HepG2 (cell line): ENCODE measurements around the gene CAMSAP2. TPM values are rescaled to one million over a fixed set of nuclear protein-coding genes. Genes with fewer than 3 reads are reported as not detected.
A peak's percentile ranks its signal among the peaks of the same experiment; 100 is the strongest.

Experiments
- BHLHE40 ChIP-seq: IDR thresholded peaks from 2 replicates; pipeline ENCODE4 v1.6.1; 2011; ENCODE audit warnings: low read length, improper control_type of control experiment
- CENPX ChIP-seq: sonication (generic); formaldehyde crosslinking; IDR thresholded peaks from 2 replicates; pipeline ENCODE4 v1.9.0; 2021; ENCODE audit warnings: mild to moderate bottlenecking, missing genetic modification reagents, moderate library complexity
- DPF2 ChIP-seq: sonication (generic); formaldehyde crosslinking; IDR thresholded peaks from 2 replicates; pipeline ENCODE4 v1.4.0; 2020; ENCODE audit warnings: mild to moderate bottlenecking, low read depth, missing genetic modification reagents, borderline replicate concordance
- HOXA9 ChIP-seq: sonication (generic); formaldehyde crosslinking; IDR thresholded peaks from 2 replicates; pipeline ENCODE4 v1.8.1; 2022; ENCODE audit warnings: missing genetic modification reagents, mild to moderate bottlenecking, moderate library complexity, borderline replicate concordance
- MEIS2 ChIP-seq: sonication (generic); formaldehyde crosslinking; IDR thresholded peaks from 2 replicates; pipeline ENCODE4 v1.9.0; 2021; ENCODE audit warnings: mild to moderate bottlenecking, missing genetic modification reagents
- MZF1 ChIP-seq: sonication (generic); formaldehyde crosslinking; IDR thresholded peaks from 2 replicates; pipeline ENCODE4 v1.8.1; 2023; ENCODE audit warnings: mild to moderate bottlenecking, missing genetic modification reagents, borderline replicate concordance
- PHF8 ChIP-seq: sonication (generic); formaldehyde crosslinking; IDR thresholded peaks from 2 replicates; pipeline ENCODE4 v1.5.0; 2020; ENCODE audit warnings: missing genetic modification reagents
- RBFOX2 ChIP-seq: fragments of 200-400 bp; formaldehyde crosslinking; IDR thresholded peaks from 2 replicates; pipeline ENCODE4 v1.6.1; 2017; ENCODE audit warnings: low read depth, mild to moderate bottlenecking, low read length
- SALL2 ChIP-seq: sonication (generic); formaldehyde crosslinking; IDR thresholded peaks from 2 replicates; pipeline ENCODE4 v1.8.1; 2023; ENCODE audit warnings: mild to moderate bottlenecking, missing genetic modification reagents, inconsistent platforms
- SIN3A ChIP-seq: IDR thresholded peaks from 2 replicates; pipeline ENCODE4 v1.6.1; 2011; ENCODE audit warnings: low read depth, mild to moderate bottlenecking, control low read depth, low read length, borderline replicate concordance
- SOX5 ChIP-seq: IDR thresholded peaks from 2 replicates; pipeline ENCODE4 v1.6.1; 2016; ENCODE audit warnings: borderline replicate concordance
- SRSF1 ChIP-seq: fragments of 200-400 bp; formaldehyde crosslinking; optimal IDR thresholded peaks from 2 replicates; pipeline ENCODE3; 2017; ENCODE audit warnings: mild to moderate bottlenecking, low read depth, low read length, moderate library complexity
- SUZ12 ChIP-seq: fragments of 150-350 bp; IDR thresholded peaks from 2 replicates; pipeline ENCODE4 v1.6.1; 2014; ENCODE audit warnings: low read depth, low read length
- ZC3H4 ChIP-seq: sonication (generic); formaldehyde crosslinking; IDR thresholded peaks from 2 replicates; pipeline ENCODE4 v1.4.0; 2020; ENCODE audit warnings: missing genetic modification reagents, borderline replicate concordance
- ZFP37 ChIP-seq: sonication (generic); formaldehyde crosslinking; IDR thresholded peaks from 2 replicates; pipeline ENCODE4 v1.4.0; 2020; ENCODE audit warnings: missing genetic modification reagents, borderline replicate concordance
- ZNF12 ChIP-seq: sonication (generic); formaldehyde crosslinking; IDR thresholded peaks from 2 replicates; pipeline ENCODE4 v1.5.0; 2020; ENCODE audit warnings: missing genetic modification reagents
- ZNF263 ChIP-seq: sonication (generic); formaldehyde crosslinking; IDR thresholded peaks from 2 replicates; pipeline ENCODE4 v1.4.0; 2020; ENCODE audit warnings: missing genetic modification reagents
- ZNF703 ChIP-seq: sonication (generic); formaldehyde crosslinking; IDR thresholded peaks from 2 replicates; pipeline ENCODE4 v1.5.1; 2020; ENCODE audit warnings: missing genetic modification reagents, mild to moderate bottlenecking, moderate library complexity, borderline replicate concordance
- ZNF747 ChIP-seq: sonication (generic); formaldehyde crosslinking; IDR thresholded peaks from 2 replicates; pipeline ENCODE4 v1.8.1; 2023; ENCODE audit warnings: missing genetic modification reagents, mild to moderate bottlenecking, borderline replicate concordance
- ZNF761 ChIP-seq: sonication (generic); formaldehyde crosslinking; conservative IDR thresholded peaks from 2 replicates; pipeline ENCODE4 v1.4.0; 2020; ENCODE audit warnings: mild to moderate bottlenecking, missing genetic modification reagents
- ZNF782 ChIP-seq: sonication (generic); formaldehyde crosslinking; IDR thresholded peaks from 2 replicates; pipeline ENCODE4 v1.4.0; 2020; ENCODE audit warnings: missing genetic modification reagents, mild to moderate bottlenecking, borderline replicate concordance
- polyA plus RNA-seq, 8 experiments: library from polyadenylated mRNA; depleted of rRNA in 3 of 8; stranded (reverse) in 7 of 8; unstranded in 1 of 8; fragments of >200 nt; fragmentation: Illumina TruSeq in 4 of 8; extraction: Trizol in 4 of 8; gene quantifications; 2 replicates each; pipeline versions ENCODE4 v1.2.1 to v1.2.3, GENCODE V29; 2011 to 2016; ENCODE audit warnings: low read depth in 4 of 8, missing spikeins in 1 of 8, mixed read lengths in 1 of 8; ENCODE audit not compliant: insufficient read depth in 1 of 8
- total RNA-seq, 5 experiments: library from RNA; depleted of rRNA; stranded (reverse); fragments of >200 nt; fragmentation: Illumina TruSeq; extraction: Trizol; gene quantifications; 2 replicates each; pipeline ENCODE4 v1.2.3, GENCODE V29; 2016; ENCODE audit warnings: low read depth in 1 of 5
- TF ChIP-seq, protein P1 (sequence below): IDR thresholded peaks from 2 replicates; pipeline ENCODE4 v1.6.1; 2016; ENCODE audit warnings: low read depth, borderline replicate concordance
- TF ChIP-seq, protein P2 (sequence below): sonication (generic); formaldehyde crosslinking; IDR thresholded peaks from 2 replicates; pipeline ENCODE4 v1.5.0; 2020; ENCODE audit warnings: missing genetic modification reagents
- TF ChIP-seq, protein P3 (sequence below): sonication (generic); formaldehyde crosslinking; IDR thresholded peaks from 2 replicates; pipeline ENCODE4 v1.4.0; 2020; ENCODE audit warnings: mild to moderate bottlenecking, missing genetic modification reagents
- TF ChIP-seq, protein P4 (sequence below): sonication (generic); formaldehyde crosslinking; IDR thresholded peaks from 2 replicates; pipeline ENCODE4 v1.5.1; 2020; ENCODE audit warnings: missing genetic modification reagents, mild to moderate bottlenecking, borderline replicate concordance
- TF ChIP-seq, protein P5 (sequence below): sonication (generic); formaldehyde crosslinking; IDR thresholded peaks from 2 replicates; pipeline ENCODE4 v1.9.0; 2021; ENCODE audit warnings: missing genetic modification reagents, borderline replicate concordance

CAMSAP2 gene
- total and polyA plus RNA-seq, 2 of the 13 experiments (the other 11 are each of a cell fraction or from before 2014, with no cell fraction given): 3.4 to 8.2 TPM

DNA sequence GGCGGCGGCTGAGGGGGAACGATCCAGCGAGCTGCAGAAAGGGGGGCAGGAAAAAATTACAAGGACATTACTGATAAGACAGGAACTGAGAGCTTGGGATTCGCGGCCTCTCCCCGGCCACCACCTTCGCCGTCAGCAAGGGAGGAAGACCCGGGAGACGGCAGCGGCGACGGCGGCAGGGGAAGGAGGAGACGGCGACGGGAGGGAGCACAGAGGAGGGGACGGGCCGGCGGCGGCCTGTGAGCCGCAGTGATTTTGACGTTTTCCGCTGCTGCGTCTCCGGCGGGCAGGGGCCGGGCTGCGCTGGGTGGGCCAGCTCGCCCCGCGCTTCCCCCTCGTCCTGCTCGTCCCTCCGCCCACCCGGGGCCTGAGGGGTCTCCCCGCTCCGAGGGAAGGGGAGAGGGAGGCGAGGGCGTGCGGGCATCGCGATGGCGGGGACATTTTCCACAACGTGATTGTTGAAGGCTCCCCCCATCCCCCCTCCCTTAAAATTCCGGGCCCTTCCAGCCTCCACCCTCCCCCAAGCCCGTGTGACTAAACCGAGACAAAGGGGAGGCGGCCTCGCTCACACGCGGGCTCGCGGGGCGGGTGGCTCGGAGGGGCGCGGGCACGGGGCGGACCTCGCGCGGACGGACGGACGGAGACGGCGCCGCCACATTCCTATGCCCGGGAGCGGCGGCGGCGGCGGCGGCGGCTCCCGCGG is 407 bp downstream of the CAMSAP2 start (continued):
- TF ChIP-seq ZNF782 (no peak), SUZ12 (no peak), RBFOX2 (peak; percentile 80), PHF8 (CRISPR knock-in tag) (peak; percentile 90), DPF2 (CRISPR knock-in tag) (no peak), ZNF263 (CRISPR knock-in tag) (peak; percentile 82), ZC3H4 (CRISPR knock-in tag) (no peak), SIN3A (peak; percentile 68; the same call in 1 of the 2 replicates), MEIS2 (CRISPR knock-in tag) (no peak), ZFP37 (no peak), SOX5 (CRISPR knock-in tag) (no peak), BHLHE40 (no peak; the same call in 1 of the 2 replicates), CENPX (no peak), ZNF747 (CRISPR knock-in tag) (peak; percentile 78; the same call in 1 of the 2 replicates), ZNF703 (CRISPR knock-in tag) (no peak), SALL2 (CRISPR knock-in tag) (no peak), SRSF1 (peak; percentile 63), ZNF12 (CRISPR knock-in tag) (0 out of 2 replicates have a peak, but pooled peaks have one; percentile 17), ZNF761 (CRISPR knock-in tag) (0 out of 2 replicates have a peak, but pooled peaks have one; percentile 57), HOXA9 (peak; percentile 60; the same call in 1 of the 2 replicates), MZF1 (no peak)
- TF ChIP-seq, protein P1, sequence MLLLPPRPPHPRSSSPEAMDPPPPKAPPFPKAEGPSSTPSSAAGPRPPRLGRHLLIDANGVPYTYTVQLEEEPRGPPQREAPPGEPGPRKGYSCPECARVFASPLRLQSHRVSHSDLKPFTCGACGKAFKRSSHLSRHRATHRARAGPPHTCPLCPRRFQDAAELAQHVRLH: peak; percentile 31; the same call in 1 of the 2 replicates
- TF ChIP-seq, protein P2, sequence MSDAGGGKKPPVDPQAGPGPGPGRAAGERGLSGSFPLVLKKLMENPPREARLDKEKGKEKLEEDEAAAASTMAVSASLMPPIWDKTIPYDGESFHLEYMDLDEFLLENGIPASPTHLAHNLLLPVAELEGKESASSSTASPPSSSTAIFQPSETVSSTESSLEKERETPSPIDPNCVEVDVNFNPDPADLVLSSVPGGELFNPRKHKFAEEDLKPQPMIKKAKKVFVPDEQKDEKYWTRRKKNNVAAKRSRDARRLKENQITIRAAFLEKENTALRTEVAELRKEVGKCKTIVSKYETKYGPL (CRISPR knock-in tag): no peak
- TF ChIP-seq, protein P3, sequence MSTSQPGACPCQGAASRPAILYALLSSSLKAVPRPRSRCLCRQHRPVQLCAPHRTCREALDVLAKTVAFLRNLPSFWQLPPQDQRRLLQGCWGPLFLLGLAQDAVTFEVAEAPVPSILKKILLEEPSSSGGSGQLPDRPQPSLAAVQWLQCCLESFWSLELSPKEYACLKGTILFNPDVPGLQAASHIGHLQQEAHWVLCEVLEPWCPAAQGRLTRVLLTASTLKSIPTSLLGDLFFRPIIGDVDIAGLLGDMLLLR (CRISPR knock-in tag): no peak
- TF ChIP-seq, protein P4, sequence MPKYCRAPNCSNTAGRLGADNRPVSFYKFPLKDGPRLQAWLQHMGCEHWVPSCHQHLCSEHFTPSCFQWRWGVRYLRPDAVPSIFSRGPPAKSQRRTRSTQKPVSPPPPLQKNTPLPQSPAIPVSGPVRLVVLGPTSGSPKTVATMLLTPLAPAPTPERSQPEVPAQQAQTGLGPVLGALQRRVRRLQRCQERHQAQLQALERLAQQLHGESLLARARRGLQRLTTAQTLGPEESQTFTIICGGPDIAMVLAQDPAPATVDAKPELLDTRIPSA (CRISPR knock-in tag): no peak
- TF ChIP-seq, protein P5, sequence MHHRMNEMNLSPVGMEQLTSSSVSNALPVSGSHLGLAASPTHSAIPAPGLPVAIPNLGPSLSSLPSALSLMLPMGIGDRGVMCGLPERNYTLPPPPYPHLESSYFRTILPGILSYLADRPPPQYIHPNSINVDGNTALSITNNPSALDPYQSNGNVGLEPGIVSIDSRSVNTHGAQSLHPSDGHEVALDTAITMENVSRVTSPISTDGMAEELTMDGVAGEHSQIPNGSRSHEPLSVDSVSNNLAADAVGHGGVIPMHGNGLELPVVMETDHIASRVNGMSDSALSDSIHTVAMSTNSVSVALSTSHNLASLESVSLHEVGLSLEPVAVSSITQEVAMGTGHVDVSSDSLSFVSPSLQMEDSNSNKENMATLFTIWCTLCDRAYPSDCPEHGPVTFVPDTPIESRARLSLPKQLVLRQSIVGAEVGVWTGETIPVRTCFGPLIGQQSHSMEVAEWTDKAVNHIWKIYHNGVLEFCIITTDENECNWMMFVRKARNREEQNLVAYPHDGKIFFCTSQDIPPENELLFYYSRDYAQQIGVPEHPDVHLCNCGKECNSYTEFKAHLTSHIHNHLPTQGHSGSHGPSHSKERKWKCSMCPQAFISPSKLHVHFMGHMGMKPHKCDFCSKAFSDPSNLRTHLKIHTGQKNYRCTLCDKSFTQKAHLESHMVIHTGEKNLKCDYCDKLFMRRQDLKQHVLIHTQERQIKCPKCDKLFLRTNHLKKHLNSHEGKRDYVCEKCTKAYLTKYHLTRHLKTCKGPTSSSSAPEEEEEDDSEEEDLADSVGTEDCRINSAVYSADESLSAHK (CRISPR knock-in tag): no peak
